DOHH2 (cell line): ENCODE results near the gene COL20A1.

Experiments used
- EZH2phosphoT487 ChIP-seq: fragments of 200-600 bp; sonication (generic); IDR thresholded peaks from 2 replicates; pipeline ENCODE4 v1.6.1; 2017; ENCODE audit warnings: borderline replicate concordance, mild to moderate bottlenecking, antibody characterized with exemption, low read length, moderate library complexity, mixed read lengths
- TF ChIP-seq, protein P1 (sequence below): fragments of 200-600 bp; sonication (generic); IDR thresholded peaks from one replicate; pipeline ENCODE4 v1.5.1; 2014; ENCODE audit warnings: antibody characterized with exemption, mild to moderate bottlenecking, low read depth, low read length; ENCODE audit not compliant: poor library complexity, severe bottlenecking

DNA sequence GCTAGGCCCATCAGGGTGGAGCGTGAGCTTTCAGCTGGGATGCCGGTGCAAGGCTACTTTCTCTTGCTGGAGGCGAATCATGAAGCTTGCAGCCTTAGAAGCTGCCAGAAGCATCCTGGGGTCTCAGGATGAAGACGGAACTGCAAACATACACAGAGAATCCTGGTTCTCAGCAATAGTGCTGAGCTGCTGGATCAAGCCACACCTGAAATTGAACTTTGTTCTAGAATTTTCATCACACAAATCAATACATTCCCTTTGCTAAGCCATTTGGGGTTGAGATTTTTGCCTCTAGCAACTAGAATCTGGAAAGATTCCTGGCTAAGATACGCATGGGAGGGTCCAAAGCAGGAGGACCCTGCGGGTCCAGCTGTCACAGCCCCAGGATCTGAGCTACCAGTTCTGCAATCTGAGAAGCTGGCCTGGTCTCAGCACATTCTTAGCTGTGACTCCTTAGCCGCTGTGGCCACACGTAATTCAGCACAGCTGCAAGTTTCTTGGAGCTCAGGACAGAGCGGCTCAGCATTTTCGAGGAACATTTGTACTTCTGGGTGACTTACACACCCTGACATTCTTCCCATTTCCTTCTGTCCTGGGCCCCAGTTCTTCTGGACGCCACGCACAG is 27.0 kb upstream of the COL20A1 start:
- TF ChIP-seq, protein P1, sequence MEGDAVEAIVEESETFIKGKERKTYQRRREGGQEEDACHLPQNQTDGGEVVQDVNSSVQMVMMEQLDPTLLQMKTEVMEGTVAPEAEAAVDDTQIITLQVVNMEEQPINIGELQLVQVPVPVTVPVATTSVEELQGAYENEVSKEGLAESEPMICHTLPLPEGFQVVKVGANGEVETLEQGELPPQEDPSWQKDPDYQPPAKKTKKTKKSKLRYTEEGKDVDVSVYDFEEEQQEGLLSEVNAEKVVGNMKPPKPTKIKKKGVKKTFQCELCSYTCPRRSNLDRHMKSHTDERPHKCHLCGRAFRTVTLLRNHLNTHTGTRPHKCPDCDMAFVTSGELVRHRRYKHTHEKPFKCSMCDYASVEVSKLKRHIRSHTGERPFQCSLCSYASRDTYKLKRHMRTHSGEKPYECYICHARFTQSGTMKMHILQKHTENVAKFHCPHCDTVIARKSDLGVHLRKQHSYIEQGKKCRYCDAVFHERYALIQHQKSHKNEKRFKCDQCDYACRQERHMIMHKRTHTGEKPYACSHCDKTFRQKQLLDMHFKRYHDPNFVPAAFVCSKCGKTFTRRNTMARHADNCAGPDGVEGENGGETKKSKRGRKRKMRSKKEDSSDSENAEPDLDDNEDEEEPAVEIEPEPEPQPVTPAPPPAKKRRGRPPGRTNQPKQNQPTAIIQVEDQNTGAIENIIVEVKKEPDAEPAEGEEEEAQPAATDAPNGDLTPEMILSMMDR: no peak
- TF ChIP-seq EZH2phosphoT487: no peak
